HG03469 (cell line): ENCODE data around the gene POFUT2.
"Not testable (repeated sequence)": the region's sequence is repeated elsewhere in the genome, so short reads cannot be mapped to it uniquely, and the experiment has no call there.

Experiments
- ATAC-seq: cut with Tn5 transposase; IDR thresholded peaks from one replicate; pipeline ENCODE4 v1.9.1; 2021; ENCODE audit warnings: mild to moderate bottlenecking, moderate library complexity, moderate number of reproducible peaks; ENCODE audit not compliant: unreplicated experiment

Gene POFUT2

DNA sequence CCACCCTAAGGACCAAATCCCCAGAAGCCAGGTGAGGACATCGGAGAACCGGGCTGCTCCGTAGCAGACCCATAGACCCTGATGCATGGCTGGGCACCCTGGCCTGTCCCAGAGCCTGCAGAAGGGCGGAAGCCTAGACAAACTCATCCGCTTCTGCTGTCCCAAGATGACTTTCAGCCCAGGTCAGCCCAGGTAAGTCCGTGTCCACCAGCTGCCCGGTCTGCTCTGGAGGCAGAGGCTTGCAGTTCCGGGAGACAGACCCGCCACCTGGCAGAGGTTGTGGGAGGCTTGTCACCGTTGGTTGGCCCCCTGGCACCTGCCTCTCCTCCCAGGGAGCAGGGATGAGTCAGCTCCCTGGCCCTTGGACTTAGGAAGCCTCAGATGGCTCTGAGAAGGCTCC lies 22.8 kb upstream of the POFUT2 start:
- no peak for ATAC-seq

DNA sequence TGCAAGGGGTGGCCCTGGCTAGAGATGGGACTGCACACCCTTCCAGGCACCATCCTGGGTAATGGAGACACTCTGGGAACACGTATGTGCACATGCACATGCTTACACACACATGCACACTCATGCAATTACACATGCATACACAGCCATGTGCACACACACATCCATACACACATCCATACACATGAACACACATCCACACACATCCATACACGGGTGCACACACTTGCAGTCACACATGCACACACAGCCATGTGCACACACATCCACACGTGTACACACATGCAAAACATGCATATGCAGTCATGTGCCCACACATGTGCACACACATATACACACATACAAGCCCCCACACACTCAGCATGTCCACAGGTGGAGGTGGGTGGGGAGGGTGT lies 22.3 kb upstream of the POFUT2 start:
- no peak for ATAC-seq

GRCh38 chr21:45309069-45309986 lies 21.6 kb upstream of the POFUT2 start:
- no peak for ATAC-seq

DNA sequence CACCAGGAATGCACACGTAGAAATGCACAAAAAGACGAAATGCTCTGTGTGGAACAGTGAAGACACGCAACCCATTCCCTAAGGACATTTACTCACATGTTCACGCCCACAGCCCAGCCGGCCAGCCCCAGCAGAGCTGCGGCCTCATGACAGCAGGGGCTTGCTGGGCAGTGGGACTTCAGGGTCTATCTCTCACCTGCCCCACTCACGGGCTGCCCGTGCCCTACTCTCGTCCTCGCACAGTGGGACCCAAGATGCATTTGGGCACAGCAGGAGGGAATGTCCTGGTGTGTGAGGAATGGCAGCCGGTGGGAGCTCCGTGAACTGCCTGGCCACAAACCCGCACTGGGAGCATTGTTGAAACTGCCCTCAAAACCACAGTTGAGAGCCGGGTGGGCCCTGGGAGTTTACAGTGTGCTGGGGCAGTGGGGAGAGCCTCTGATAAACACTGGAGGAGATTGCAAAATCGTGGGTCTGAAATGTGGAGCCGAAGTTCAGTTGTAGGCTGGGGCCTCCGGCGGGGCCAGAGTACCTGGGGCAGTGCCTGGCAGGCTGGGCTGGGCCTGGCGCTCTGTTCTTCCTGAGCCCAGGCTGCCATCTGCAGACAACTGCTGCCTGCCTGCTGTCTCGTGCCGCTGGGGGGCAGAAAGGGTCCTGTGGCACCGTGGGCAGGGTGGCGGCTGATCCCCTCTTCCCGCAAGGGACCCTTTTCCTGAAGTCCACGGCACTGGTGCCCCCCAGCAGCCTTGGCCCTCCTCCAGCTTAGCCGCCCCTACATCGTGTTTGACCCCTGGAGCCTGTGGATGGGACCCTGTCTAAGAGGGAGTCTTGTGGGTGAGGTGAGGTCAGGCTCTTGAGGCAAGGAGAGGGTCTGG lies 20.7 kb upstream of the POFUT2 start:
- no peak for ATAC-seq

DNA sequence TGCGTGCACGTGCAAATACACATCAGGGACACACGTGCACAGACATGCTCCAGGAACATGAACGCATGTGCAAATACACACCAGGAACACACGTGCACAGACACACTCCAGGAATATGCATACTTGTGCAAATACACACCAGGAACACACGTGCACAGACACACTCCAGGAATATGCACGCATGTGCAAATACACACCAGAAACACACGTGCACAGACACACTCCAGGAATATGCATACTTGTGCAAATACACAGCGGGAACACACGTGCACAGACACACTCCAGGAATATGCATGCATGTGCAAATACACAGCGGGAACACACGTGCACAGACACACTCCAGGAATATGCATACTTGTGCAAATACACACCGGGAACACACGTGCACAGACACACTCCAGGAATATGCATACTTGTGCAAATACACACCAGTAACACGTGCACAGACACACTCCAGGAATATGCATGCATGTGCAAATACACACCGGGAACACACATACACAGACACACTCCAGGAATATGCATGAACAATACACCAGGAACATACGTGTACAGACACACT lies 20.0 kb upstream of the POFUT2 start:
- not testable (repeated sequence) for ATAC-seq

GRCh38 chr21:45306832-45307571 lies 19.3 kb upstream of the POFUT2 start:
- ATAC-seq = no peak

GRCh38 chr21:45306453-45306831 lies 18.7 kb upstream of the POFUT2 start:
- ATAC-seq = no peak

GRCh38 chr21:45305836-45306235 lies 18.1 kb upstream of the POFUT2 start:
- ATAC-seq = no peak

- ATAC-seq = no peak
Observed at GRCh38 chr21:45304945-45305344, 17.2 kb upstream of the POFUT2 start.

DNA sequence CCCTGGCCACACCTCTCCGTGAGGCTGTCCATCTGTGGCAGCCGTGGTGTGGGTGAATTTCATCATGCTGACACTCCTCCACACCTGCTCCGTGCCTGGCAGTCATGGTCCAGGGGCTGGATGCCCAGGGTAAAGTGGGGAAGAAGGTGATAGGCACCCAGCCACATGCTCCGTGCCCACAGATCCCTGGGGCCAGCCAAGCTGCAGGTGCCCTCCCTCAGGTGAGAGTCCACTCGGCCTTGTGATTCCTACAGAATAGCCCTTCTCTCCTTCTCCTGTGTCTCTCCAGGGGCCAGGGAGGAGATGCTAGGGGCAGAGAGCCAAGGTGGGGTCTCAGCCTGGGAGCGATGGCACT lies 16.8 kb upstream of the POFUT2 start:
- no peak for ATAC-seq

DNA sequence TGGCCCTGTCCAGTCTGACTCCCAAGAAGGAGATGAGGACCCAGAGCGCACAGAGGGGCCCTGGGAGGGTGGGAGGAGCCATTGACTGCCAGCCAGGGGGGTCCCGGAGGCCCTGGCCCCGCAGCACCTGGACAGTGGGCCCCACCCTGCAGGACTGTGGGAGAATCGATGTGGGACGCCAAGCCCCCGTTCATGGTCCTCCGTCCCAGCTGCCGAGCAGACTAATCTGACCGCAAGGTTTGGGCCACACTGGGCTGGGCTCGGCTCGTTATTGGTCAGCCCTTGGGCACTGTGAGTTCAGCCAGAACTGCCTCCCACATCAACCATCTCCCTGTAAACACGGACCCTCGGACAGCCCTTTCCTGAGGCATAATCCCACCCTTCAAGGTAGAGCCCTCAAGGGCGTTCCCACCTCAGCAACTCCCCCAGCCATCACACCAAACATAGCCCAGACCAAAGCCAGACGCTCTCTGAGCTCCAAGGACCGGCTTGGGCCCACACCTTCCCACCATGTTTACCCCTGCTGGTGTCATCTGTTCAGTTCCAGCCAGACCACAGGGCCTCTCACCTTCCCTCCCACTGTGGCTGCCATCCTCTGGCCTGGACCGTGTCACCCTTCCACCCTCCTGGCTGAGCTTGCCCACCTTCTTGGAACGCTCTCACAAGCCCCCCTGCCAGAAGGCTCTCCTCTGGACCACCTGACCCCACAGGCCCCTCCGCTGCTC lies 16.2 kb upstream of the POFUT2 start:
- no peak for ATAC-seq

DNA sequence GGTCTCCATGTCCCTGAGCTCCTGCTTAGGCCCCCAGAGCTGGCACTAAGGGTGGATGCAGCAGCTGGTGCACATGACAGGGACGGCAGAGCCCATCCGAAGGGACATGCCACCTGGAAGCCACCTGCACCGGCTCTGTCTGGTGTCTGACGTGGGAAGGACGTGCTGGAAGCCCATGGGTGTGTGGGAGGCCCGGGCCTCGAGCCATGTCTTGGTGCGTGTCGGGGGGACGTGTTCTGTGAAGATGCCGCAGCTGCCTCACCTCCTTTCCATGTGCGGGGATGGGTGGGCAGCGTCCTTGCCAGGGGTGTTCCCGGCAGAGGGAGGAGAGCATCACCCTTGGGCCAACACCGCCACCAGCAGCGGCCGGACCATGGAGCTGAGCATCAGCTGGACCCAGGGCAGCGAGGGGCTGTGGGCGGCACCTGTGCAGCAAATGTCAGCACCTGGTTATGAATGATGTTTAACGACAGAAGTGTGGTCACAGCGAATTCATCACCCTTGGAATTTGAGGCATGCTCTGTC lies 15.5 kb upstream of the POFUT2 start:
- ATAC-seq = no peak

DNA sequence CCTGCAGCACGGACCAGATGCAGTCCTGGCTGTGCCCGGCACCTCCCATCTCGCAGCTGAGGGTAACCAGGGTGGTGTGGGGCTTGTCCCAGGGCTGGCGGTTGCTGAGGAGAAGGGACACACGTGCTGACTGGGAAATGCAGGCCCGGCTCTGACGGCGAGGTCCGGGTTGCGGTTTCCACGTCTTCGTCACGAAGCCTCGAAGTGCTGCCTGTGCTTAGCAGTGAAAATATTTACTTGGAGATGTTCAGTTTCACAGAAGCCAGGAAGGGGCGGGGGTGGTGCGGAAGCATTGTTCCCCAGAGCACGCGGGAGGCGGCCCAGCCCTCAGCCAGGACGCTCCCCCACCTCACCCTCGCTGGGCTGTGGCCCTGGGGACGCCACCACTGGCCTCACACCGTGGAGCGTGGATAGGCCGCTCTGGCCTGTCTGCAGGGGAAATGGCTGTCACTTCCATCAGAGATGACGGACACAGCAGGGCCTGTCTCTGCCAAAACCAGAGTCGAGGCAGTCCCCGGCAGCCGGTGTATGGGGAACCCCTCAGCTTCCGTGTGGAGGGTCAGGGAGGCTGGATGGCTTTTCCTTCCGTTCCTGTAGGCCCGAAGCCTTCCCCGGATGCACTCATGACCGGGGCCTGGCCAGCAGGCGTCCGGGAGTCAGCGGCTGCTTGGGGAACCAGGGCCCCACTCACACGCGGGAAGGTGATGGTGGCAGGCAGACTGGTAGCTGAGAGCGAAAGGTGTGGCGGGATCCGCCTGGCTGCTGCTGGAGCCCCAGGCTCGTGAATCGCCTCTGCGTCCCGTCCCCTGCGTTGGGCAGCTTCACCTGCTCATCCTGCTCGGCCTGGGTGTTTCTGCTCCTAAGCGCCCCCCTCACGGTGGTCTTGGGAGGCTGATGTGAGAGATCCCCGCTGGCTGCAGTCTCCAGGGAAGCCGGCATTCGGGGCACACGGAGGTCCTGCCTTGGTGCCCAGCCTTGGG lies 14.7 kb upstream of the POFUT2 start:
- no peak for ATAC-seq

GRCh38 chr21:45301521-45302081 lies 13.9 kb upstream of the POFUT2 start:
- ATAC-seq = no peak

DNA sequence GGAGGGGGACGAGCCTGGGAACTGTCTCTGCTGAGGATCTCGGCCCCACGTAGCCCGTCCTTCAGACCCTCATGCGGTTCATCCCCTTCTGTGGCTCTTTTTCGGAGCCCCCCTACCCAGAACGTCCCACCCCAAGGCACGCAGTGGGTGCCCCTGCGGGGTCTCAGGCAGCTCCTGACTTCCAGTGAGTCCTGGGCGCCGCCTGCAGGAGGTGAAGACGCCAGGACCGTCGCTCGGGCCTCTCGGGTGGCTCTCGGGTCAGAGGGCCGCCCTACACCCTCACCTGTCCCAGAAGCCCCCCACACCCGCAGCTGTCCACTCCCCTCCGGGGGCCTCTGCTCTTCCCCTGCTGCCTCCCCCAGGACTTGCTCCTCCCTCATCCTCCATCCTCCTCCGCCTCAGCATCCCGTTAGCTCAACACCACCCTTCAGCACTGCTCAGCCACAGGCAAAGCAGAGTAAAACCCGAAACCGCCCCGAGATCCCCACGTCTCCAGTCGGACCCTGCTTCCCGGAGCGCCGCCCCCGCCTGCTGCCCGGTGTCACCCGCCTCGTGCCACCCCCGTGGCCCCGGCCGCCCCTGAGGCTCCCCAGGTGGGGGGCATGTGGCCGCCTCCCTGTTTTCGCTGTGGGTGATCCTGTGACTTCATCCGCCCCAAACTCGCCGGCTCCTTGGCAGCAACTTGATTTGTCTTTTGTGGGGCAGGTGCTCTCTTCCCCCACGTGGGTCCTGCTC lies 13.3 kb upstream of the POFUT2 start:
- ATAC-seq = no peak

- ATAC-seq = no peak
Observed at GRCh38 chr21:45299864-45300785, 12.4 kb upstream of the POFUT2 start.
